Measurements from ENCODE around the gene VPREB1.

DNA sequence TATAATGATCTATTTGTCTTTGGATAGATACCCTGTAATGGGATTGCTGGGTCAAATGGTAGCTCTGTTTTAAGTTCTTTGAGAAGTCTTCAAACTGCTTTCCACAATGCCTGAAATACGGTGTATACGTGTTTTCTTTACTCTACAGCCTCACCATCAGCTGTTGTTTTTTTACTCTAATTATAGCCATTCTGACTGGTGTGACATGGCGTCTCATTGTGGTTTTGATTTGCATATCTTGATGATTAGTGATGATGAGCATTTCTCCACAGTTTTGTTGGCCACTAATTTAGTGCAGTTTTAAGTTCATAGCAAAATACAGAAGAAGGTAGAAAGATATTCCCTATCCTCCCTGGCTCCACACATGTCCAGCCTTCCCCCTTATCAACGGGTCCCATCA is 26.3 kb upstream of the VPREB1 start:
- TF ChIP-seq EZH2 (IDR thresholded peaks at IDR 0.05; ENCODE audit: low read length, missing control alignments) = no peak
- TF ChIP-seq CTCF (conservative IDR thresholded peaks at IDR 0.05 in 1 of 2, IDR thresholded peaks at IDR 0.05 in 1 of 2; ENCODE audit: low read depth in 1 of 2, low read length in 2 of 2) = no peak

Data from fibroblast of lung (primary cell).